Hepatocyte (in vitro differentiated cells): ENCODE data around the gene ABCA12. TPM values are rescaled to one million over a fixed set of nuclear protein-coding genes. Genes with fewer than 3 reads are reported as not detected.

Experiments used
- DNase-seq: peaks from one replicate; pipeline ENCODE4 v3.0.0-alpha.2; 2016; ENCODE audit warnings: low spot score
- H2AFZ ChIP-seq: fragments of 200-600 bp; sonication (generic); 2 replicates; pipeline ENCODE4 v1.6.0; 2016; ENCODE audit warnings: antibody characterized with exemption, mild to moderate bottlenecking
- H3K27ac ChIP-seq: fragments of 200-600 bp; sonication (generic); 2 replicates; pipeline ENCODE4 v1.5.1; 2016; ENCODE audit warnings: mild to moderate bottlenecking
- H3K27me3 ChIP-seq: fragments of 200-600 bp; sonication (generic); 2 replicates; pipeline ENCODE4 v1.6.1; 2016
- H3K36me3 ChIP-seq: fragments of 200-600 bp; sonication (generic); replicated peaks from 2 replicates; pipeline ENCODE4 v1.5.1; 2016; ENCODE audit warnings: low read depth; ENCODE audit not compliant: insufficient read depth
- H3K4me1 ChIP-seq: fragments of 200-600 bp; sonication (generic); 2 replicates; pipeline ENCODE4 v1.5.1; 2016; ENCODE audit warnings: mild to moderate bottlenecking, moderate library complexity; ENCODE audit not compliant: insufficient read depth
- H3K4me2 ChIP-seq: fragments of 200-600 bp; sonication (generic); 2 replicates; pipeline ENCODE4 v1.6.0; 2016
- H3K4me3 ChIP-seq: fragments of 200-600 bp; sonication (generic); 2 replicates; pipeline ENCODE4 v1.5.1; 2016; ENCODE audit warnings: mild to moderate bottlenecking
- H3K79me2 ChIP-seq: fragments of 200-600 bp; sonication (generic); 2 replicates; pipeline ENCODE4 v1.6.0; 2017; ENCODE audit warnings: mild to moderate bottlenecking
- H3K9me2 ChIP-seq: fragments of 200-600 bp; sonication (generic); replicated peaks from 2 replicates; pipeline ENCODE4 v1.6.0; 2017; ENCODE audit warnings: mild to moderate bottlenecking; ENCODE audit not compliant: insufficient read depth
- H3K9me3 ChIP-seq: fragments of 200-600 bp; sonication (generic); 2 replicates; pipeline ENCODE4 v1.5.1; 2016; ENCODE audit warnings: low read depth, mild to moderate bottlenecking
- H4K20me1 ChIP-seq: fragments of 200-600 bp; sonication (generic); 2 replicates; pipeline ENCODE4 v1.6.0; 2016; ENCODE audit warnings: mild to moderate bottlenecking; ENCODE audit not compliant: insufficient read depth, poor library complexity, severe bottlenecking
- CTCF ChIP-seq: fragments of 200-600 bp; sonication (generic); IDR thresholded peaks from 2 replicates; pipeline ENCODE4 v1.5.1; 2016; ENCODE audit warnings: antibody characterized with exemption, mild to moderate bottlenecking; ENCODE audit not compliant: poor library complexity
- EZH2 ChIP-seq: fragments of 200-600 bp; sonication (generic); IDR thresholded peaks from 2 replicates; pipeline ENCODE4 v1.6.1; 2016; ENCODE audit warnings: antibody characterized with exemption, mild to moderate bottlenecking, borderline replicate concordance
- EZH2phosphoT487 ChIP-seq: fragments of 200-600 bp; sonication (generic); IDR thresholded peaks from one replicate; pipeline ENCODE4 v1.6.1; 2018; ENCODE audit warnings: antibody characterized with exemption, mild to moderate bottlenecking, low read depth, moderate library complexity; ENCODE audit not compliant: unreplicated experiment, severe bottlenecking
- WGBS: methylation state at CpG from one replicate; pipeline ENCODE4 v1.1.6; 2016; ENCODE audit warnings: low lambda C conversion rate; ENCODE audit errors: missing lambda C conversion rate; 5-methylcytosine and 5-hydroxymethylcytosine counted together
- polyA plus RNA-seq: library from polyadenylated mRNA; unstranded; fragments of >200 nt; fragmentation: Nextera tagmentation; extraction: Ambion mirVana; gene quantifications from 2 replicates; pipeline ENCODE4 v1.2.1, GENCODE V29; 2016
- total RNA-seq: library from RNA; depleted of rRNA; stranded (reverse); fragments of >200 nt; gene quantifications from 2 replicates; pipeline ENCODE4 v1.2.3, GENCODE V29; 2014

Gene ABCA12
- total and polyA plus RNA-seq, 2 experiments from 2014 or later: 0.15 to 0.23 TPM

- WGBS: 42% methylated on average over 2 of the region's 2 CpGs
- H3K4me1 ChIP-seq: no peaks in the 10 kb centered on the region
- H3K36me3 ChIP-seq: no peaks in the 10 kb centered on the region
- H3K9me2 ChIP-seq: no peaks in the 10 kb centered on the region
- no peak overlapping the region for H3K4me2 ChIP-seq
- no peak overlapping the region for H3K27ac ChIP-seq
- no peaks in the 10 kb centered on the region for H3K79me2 ChIP-seq
- TF ChIP-seq EZH2 (no peak), CTCF (no peak), EZH2phosphoT487 (no peak)
- no peak overlapping the region for H3K4me3 ChIP-seq
- H3K27me3 ChIP-seq: no peaks in the 10 kb centered on the region
- H4K20me1 ChIP-seq: no peaks in the 10 kb centered on the region
- no peak overlapping the region for H2AFZ ChIP-seq
- no peak for DNase-seq
- no peaks in the 10 kb centered on the region for H3K9me3 ChIP-seq
Measured at GRCh38 chr2:215027779-215028178, 110.6 kb downstream of the ABCA12 start.

GRCh38 chr2:215022910-215023309 lies 115.5 kb downstream of the ABCA12 start:
- no peaks in the 10 kb centered on the region for H4K20me1 ChIP-seq
- no peaks in the 10 kb centered on the region for H3K79me2 ChIP-seq
- no peak for TF ChIP-seq EZH2phosphoT487
- TF ChIP-seq EZH2: no peak
- TF ChIP-seq CTCF: no peak
- H3K27me3 ChIP-seq: no peaks in the 10 kb centered on the region
- H3K27ac ChIP-seq: no peak overlapping the region
- 91% methylated on average over 2 of the region's 2 CpGs for WGBS
- H3K4me3 ChIP-seq: no peak overlapping the region
- no peaks in the 10 kb centered on the region for H3K4me1 ChIP-seq
- no peak overlapping the region for H3K4me2 ChIP-seq
- no peak for DNase-seq
- H3K9me3 ChIP-seq: no peaks in the 10 kb centered on the region
- no peak overlapping the region for H2AFZ ChIP-seq
- H3K36me3 ChIP-seq: no peaks in the 10 kb centered on the region
- H3K9me2 ChIP-seq: no peaks in the 10 kb centered on the region

- H3K79me2 ChIP-seq: no peaks in the 10 kb centered on the region
- H3K27me3 ChIP-seq: no peaks in the 10 kb centered on the region
- H4K20me1 ChIP-seq: no peaks in the 10 kb centered on the region
- no peak for DNase-seq
- no peak overlapping the region for H3K4me3 ChIP-seq
- H2AFZ ChIP-seq: no peak overlapping the region
- H3K4me2 ChIP-seq: no peak overlapping the region
- no peaks in the 10 kb centered on the region for H3K9me3 ChIP-seq
- TF ChIP-seq EZH2: no peak
- TF ChIP-seq CTCF: no peak
- no peak for TF ChIP-seq EZH2phosphoT487
- no peaks in the 10 kb centered on the region for H3K36me3 ChIP-seq
- no peak overlapping the region for H3K27ac ChIP-seq
- no peaks in the 10 kb centered on the region for H3K9me2 ChIP-seq
- no peaks in the 10 kb centered on the region for H3K4me1 ChIP-seq
- 53% methylated on average over 3 of the region's 3 CpGs for WGBS
Measured at GRCh38 chr2:215022418-215022817, 116.0 kb downstream of the ABCA12 start.

- Histone ChIP-seq H4K20me1 (no peaks in the 10 kb centered on the region), H3K4me2 (no peak overlapping the region), H3K36me3 (no peaks in the 10 kb centered on the region), H3K9me2 (no peaks in the 10 kb centered on the region), H3K79me2 (no peaks in the 10 kb centered on the region), H3K9me3 (no peaks in the 10 kb centered on the region), H3K4me3 (no peak overlapping the region), H2AFZ (no peak overlapping the region), H3K27me3 (no peaks in the 10 kb centered on the region), H3K27ac (no peak overlapping the region), H3K4me1 (no peaks in the 10 kb centered on the region)
- TF ChIP-seq CTCF: no peak
- TF ChIP-seq EZH2: no peak
- no peak for TF ChIP-seq EZH2phosphoT487
- WGBS: 48% methylated on average over 2 of the region's 2 CpGs
- DNase-seq: no peak
Measured at GRCh38 chr2:215020283-215020682, 118.1 kb downstream of the ABCA12 start.
